ENCODE measurements around the gene HNRNPF.
"Not testable (repeated sequence)": the region's sequence is repeated elsewhere in the genome, so short reads cannot be mapped to it uniquely, and the experiment has no call there.

The HNRNPF gene, protein sequence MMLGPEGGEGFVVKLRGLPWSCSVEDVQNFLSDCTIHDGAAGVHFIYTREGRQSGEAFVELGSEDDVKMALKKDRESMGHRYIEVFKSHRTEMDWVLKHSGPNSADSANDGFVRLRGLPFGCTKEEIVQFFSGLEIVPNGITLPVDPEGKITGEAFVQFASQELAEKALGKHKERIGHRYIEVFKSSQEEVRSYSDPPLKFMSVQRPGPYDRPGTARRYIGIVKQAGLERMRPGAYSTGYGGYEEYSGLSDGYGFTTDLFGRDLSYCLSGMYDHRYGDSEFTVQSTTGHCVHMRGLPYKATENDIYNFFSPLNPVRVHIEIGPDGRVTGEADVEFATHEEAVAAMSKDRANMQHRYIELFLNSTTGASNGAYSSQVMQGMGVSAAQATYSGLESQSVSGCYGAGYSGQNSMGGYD

DNA sequence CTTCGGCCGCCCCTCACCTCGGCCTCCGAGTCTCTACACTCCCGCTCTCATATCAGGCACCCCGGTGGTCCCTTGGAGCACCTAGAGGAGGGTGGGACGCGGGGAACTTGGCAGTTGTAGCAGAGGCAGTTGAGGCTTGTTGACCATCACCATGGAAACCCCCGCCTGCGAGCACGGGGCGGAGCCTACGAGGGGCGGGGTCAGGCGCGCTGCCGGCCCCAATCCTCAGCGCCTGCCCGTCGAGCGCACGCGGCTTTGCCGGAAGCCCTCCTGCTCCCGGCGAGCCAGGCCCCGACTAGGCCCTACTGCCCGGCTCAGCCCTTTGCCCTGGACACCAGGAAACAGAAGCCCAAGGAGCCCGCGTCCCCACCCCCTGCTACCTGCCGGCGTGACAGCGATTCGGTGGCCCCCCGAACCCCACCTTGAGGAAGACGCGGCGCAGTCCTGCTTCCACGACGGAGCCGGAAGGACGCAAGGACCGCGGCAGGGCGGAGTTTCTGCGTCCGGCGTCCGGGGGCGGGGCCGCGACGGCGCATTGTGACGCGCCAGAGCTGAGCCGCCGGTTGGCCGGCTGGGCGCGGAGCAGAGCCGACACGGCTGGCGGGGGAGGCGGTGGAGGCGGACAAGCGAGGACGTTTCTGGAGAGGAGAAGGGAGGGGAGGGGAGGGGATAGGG lies at the start of gene HNRNPF:
HNRNPF (minus strand) TSS at position 477 of the 675 bp plus-strand sequence. CDS start 21,302 bp downstream, outside the sequence.
- FAIRE-seq (peak; percentile 95), DNase-seq (ENCODE audit: insufficient read length, low spot score) (peak; percentile 73)

DNA sequence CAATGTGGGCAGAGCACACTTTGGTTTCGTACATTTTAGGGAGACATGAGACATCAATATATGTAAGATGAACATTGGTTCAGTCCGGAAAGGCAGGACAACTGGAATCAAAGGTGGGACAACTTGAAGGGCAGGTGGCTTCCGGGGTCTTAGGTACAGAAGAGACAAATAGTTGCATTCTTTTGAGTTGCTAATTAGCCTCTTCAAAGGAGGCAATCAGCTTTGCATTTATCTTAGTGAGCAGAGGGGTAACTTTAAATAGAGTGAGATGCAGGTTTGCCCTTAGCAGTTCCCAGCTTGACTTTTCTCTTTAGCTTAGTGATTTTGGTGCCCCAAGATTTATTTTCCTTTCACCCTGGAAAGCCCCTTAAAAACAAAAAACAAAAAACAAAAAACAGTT lies 49.2 kb upstream of the HNRNPF start:
- no peak for FAIRE-seq
- DNase-seq (ENCODE audit: insufficient read length, low spot score) = no peak

DNA sequence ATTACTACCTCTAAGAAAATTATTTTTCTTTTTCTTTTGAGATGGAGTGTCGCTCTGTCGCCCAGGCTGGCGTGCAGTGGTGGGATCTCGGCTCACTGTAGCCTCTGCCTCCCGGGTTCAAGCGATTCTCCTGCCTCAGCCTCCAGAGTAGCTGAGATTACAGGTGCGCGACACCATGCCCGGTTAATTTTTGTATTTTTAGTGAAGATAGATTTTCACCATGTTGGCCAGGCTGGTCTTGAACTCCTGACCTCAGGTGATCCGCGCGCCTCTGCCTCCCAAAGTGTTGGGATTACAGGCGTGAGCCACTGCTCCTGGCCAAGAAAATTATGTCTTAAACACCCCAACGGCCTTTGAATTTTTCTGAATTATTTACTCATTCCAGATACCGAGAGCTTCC lies 47.6 kb upstream of the HNRNPF start:
- FAIRE-seq; DNase-seq (ENCODE audit: insufficient read length, low spot score): not testable (repeated sequence)

DNA sequence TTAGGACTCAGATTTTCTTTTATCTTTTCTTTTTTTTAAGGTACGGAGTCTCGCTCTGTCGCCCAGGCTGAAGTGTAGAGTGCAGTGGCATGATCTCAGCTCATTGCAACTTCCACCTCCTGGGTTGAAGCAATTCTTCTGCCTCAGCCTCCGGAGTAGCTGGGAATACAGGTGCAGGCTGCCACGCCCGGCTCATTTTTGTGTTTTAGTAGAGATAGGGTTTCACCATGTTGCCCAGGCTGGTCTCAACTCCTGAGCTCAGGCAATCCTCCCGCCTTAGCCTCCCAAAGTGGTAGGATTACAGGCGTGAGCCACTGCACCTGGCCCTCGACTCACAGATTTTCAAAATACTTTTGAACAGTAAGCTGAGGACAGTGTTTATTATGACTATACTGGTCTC lies 45.0 kb upstream of the HNRNPF start:
- not testable (repeated sequence) for DNase-seq (ENCODE audit: insufficient read length, low spot score); FAIRE-seq

DNA sequence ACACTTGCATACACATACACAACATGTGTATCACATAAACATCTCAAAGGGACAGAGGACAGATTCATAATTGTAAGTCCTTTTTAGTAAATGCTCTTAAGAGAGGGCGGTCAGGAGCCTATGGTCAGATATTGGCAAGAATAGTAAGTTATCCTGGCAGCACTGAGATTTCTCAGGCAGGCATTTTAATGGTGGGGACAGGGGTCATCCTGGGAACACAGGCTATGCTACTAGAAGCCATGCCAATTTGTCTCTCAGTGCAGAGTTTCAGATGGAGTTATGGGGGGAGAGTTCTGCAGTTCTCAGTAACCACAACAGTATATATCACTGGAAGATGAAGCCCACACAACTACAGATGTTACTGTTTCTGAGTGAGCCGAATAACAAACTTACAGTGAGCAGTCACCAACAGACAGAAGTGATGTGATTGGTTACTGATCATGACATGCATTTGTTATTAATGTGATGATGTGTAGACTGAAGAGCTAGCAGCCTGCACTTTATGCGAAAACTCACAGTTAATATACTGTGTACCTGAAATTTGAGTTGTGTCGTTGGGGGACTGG lies 44.4 kb upstream of the HNRNPF start:
- FAIRE-seq = peak; percentile 86
- no peak for DNase-seq (ENCODE audit: insufficient read length, low spot score)

DNA sequence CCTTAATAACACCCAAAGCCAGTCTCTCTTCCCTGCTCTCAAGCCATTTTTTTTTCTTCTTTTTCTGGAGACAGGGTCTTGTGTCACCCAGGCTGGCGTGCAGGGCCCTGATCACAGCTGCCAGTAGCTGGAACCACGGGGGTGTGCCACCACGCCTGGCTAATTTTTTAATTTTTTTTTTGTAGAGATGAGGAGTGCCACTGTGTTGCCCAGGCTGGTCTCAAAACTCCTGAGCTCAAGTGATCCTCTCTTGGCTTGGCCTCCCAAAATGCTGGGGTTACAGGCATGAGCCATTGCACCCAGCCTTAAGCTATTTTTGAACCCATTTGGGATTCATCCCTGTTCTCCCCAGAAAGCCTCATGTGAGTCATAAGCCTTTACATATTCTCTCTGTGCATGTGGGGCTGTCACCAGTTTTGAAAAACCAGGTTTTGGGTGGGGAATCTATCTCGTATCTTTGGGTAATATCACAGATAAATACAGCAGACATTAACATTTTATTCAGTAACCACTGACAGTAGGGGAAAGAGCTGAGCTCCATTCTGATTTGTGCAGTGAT lies 43.4 kb upstream of the HNRNPF start:
- DNase-seq (ENCODE audit: insufficient read length, low spot score) (no peak), FAIRE-seq (peak; percentile 88)

DNA sequence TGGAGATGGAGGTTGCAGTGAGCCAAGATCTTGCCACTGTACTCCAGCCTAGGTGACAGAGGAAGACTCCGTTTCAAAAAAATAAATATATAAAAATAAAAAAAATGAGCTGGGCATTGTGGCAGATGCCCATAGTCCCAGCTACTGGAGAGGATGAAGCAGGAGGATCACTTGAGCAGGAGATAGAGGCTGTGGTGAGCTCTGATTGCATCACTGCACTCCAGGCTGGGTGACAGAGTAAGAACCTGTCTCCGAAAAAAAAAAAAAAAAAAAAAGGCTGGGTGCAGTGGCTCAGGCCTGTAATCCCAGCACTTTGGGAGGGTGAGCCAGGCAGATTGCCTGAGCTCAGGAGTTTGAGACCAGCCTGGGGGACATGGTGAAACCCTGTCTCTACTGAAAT lies 39.8 kb upstream of the HNRNPF start:
- FAIRE-seq (no peak), DNase-seq (ENCODE audit: insufficient read length, low spot score) (no peak)

DNA sequence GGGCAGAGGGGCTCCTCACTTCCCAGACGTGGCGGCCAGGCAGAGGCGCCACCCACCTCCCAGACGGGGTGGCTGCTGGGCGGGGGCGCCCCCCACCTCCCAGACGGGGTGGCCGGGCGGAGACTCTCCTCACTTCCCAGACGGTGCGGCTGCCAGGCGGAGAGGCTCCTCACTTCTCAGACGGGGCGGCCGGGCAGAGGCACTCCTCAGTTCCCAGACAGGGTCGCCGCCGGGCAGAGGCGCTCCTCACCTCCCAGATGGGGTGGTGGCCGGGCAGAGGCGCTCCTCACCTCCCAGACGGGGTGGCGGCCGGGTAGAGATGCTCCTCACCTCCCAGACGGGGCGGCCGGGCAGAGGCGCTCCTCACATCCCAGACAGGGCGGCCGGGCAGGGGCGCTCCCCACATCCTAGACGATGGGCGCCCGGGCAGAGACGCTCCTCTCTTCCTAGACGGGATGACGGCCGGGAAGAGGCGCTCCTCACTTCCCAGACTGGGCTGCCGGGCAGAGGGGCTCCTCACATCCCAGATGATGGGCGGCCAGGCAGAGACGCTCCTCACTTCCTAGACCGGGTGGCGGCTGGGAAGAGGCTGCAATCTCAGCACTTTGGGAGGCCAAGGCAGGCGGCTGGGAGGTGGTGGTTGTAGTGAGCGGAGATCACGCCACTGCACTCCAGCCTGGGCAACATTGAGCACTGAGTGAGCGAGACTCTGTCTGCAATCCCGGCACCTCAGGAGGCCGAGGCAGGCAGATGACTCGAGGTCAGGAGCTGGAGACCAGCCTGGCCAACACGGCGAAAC lies 37.4 kb upstream of the HNRNPF start:
- not testable (repeated sequence) for FAIRE-seq; DNase-seq (ENCODE audit: insufficient read length, low spot score)

DNA sequence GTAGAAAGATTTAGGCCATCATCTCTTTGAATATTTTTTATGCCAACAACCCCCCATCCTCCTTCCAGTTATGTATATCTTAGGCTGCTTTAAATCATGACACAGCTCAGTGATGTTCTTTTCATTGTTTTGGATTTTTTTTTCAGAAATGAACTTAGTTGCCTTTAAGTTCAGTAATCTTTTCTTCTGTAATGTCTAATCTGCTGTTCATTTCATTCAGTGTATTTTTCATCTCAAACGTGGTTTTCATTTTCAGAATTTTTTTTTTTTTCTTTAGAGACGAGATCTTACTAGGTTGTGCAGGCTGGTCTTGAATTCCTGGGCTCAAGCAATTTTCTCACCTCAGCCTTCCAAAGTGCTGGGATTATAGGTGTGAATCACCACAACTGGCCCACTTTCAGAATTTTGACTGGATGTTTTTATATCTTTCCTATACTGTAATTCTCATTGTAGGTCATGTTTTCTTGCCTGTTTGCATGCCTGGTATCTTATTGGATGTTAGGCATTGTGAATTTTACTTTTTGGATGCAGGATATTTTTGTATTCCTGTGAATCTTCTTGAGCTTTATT lies 36.0 kb upstream of the HNRNPF start:
- FAIRE-seq = no peak
- no peak for DNase-seq (ENCODE audit: insufficient read length, low spot score)

DNA sequence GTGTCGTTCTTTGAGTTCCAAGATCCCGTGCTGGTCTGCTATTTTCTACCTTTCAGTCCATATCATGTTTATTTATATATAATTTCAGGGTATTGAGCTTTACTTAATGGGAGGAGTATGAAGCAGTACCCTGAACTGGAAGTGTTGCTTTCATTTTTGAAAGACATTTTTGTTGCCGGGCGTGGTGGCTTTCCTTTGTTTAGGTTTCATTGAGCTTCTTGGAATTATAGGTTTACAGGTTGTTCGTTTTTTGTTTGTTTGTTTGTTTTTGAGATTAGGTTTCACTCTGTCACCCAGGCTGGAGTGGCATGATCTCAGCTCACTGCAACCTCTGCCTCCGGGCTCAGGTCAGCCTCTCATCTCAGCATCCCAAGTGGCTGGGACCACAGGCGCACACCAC lies 35.3 kb upstream of the HNRNPF start:
- no peak for FAIRE-seq
- no peak for DNase-seq (ENCODE audit: insufficient read length, low spot score)

DNA sequence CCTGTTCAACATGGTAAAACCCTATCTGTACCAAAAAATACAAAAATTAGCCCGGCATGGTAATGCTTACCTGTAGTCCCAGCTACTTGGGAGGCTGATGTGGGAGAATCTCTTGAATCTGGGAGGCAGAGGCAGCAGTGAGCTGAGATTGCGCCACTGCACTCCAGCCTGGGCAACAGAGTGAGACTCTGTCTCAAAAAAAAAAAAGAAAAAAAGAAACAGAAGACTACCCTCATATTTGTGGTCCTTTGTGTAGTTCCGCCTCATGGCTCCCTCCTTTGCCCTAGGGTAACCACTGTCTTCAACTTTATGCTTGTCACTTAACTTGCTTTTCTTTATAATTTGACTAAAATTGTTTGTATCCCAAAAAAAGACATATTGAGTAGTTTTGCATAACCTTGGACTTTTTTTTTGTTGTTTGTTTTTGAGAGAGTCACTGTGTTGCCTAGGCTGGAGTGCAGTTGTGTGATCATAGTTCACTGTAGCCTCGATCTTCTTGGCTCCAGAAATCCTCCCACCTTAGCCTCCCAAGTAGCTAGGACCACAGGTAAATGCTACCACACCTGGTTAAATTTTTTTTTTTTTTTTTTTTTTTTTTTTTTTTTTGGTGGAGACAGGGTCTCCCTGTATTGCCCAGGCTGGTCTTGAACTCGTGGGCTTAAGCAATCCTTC lies 31.6 kb upstream of the HNRNPF start:
- no peak for FAIRE-seq
- no peak for DNase-seq (ENCODE audit: insufficient read length, low spot score)

DNA sequence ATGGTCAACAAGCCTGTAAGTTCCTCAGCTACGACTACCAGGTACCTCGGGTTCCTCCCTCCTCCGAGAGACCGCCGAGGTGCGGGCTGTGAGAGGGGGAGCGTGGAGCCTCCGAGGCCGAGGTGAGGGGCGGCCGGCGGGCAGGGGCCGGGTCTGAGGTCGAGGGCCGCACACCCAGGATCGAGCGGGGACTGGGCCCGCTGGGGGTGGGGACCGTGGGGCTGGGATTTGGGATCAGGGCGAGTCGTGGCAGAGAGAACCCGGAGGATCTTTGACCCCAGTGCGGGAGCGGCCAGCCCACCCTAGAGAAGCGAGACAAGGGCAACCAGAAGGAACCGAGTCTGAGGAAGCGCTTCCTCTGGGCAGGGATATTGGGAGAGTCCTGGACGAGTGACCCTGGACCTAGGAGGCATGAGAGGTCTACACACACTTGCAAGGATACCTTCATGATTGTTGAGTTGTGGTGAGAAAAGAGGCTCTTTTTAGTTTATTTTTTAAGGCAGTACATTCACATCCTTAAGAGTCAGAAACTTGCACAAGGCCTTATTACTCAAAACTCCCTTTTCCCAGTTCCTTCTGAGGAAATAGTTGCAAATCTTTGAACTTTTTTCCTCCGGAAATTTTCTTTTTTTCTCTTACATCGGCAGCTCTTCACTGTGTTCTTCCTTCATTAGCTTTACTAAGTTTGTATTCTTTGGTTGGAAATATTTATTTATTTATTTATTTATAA lies 28.3 kb upstream of the HNRNPF start:
- FAIRE-seq = no peak
- no peak for DNase-seq (ENCODE audit: insufficient read length, low spot score)

DNA sequence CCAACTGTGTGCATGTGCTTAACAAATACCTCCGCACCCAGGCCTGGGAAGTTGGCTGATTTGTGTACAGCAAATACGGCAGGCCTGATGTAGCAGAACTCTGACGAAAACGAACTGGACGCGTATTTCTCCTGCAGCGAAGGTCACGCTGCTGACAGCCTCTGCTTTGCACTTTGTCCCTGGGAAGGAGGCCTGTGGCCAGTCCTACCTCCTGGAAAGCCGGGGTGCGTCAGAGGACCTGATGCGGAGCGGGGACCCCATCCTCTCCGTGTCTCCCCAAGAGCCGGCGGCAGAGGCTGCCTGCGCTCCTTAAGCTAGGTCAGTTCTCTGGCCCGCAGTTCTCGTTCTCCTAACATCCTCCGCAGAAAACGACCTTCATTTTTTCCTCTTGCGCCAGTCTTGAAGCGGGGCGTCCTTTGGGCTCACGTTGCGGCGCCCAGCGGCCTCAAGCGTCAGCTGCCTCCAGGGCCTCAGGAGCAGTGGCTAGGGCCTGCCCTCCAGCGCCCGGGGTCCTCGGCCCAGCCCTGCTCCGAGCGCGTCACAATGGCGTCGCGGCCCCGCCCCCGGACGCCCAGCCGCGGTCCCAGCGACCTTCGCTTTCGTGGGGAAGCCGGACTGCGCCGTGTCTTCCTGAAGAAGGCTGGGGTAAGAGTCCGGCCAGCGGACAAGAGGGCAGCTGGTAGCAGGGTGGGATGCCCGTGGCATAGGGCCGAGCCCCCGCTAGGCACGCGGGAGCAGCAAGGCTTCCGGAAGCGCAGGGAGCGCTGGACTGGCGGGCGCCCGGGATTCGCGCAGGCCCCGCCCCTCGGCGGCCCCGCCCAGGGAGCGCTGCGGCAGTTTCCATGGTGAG lies 27.5 kb upstream of the HNRNPF start, which contains the start of gene ZNF487:
ZNF487 (plus strand) TSS at position 821 of the 850 bp plus-strand sequence. CDS start 38,703 bp downstream, outside the sequence.
- peak; percentile 86 for DNase-seq (ENCODE audit: insufficient read length, low spot score)
- FAIRE-seq = peak; percentile 64

DNA sequence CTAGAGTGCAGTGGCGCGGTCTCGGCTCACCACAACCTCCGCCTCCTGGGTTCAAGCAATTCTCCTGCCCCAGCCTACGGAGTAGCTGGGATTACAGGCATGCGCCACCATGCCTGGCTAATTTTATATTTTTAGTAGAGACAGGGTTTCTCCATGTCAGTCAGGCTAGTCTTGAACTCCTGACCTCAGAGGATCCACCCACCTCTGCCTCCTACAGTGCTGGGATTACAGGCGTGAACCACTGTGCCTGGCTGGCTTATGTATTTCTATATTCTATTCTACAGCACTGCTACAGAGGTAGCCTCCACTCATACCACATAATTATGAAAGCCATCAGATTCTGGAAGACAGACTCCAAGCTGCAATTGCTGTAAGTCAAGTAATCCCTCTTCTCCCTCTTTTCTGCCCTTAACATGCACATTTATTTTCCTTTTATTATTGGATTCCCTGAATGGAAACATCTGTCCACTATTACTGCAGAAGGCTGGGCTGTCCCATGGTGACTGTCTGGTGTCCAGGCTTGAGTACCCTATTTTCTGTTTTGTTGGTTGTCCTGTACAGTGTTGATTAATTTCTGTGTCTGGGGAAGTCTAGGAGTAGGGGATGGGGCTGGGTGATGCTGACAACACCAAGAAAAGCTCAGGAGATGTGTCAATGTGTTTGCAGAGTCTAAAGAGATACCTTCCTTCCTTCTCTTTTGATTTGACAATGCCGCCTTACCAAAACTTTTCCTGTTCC lies 22.1 kb upstream of the HNRNPF start:
- FAIRE-seq = no peak
- DNase-seq (ENCODE audit: insufficient read length, low spot score) = no peak

DNA sequence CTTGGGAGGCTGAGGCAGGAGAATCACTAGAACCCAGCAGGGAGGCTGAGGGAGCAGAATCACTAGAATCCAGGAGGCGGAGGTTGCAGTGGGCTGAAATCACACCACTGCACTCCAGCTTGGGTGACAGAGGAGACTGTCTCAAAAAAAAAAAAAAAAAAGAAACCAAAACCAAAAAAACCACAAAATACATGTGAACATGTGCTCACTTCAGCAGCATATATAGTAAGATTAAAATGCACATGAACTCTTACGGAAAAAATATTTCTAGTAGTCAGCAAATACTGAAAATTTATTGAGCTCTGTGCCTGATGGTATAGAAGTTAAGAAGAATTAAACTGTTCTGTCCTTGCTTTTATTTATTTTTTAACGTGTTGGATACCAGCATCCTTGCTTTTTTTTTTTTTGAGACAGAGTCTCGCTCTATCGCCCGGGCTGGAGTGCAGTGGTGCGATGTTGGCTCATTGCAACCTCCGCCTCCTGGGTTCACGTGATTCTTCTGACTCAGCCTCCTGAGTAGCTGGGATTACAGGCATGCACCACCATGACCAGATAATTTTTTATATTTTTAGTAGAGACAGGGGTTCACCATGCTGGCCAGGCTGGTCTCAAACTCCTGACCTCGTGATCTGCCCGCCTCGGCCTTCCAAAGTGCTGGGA lies 18.3 kb upstream of the HNRNPF start:
- no peak for DNase-seq (ENCODE audit: insufficient read length, low spot score)
- FAIRE-seq = peak; percentile 45

DNA sequence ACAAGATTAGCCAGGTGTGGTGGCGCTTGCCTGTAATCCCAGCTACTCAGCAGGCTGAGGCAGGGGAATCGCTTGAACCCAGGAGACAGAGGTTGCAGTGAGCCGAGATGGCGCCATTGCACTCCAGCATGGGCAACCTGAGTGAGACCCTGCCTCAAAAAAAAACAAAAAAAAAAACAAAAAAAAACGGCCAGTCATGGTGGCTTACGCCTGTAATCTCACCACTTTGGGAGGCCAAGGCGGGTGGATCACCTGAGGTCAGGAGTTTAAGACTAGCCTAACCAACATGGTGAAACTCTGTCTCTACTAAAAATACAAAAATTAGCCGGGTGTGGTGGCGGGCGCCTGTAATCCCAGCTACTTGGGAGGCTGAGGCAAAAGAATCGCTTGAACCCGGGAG lies 17.5 kb upstream of the HNRNPF start:
- not testable (repeated sequence) for DNase-seq (ENCODE audit: insufficient read length, low spot score); FAIRE-seq

DNA sequence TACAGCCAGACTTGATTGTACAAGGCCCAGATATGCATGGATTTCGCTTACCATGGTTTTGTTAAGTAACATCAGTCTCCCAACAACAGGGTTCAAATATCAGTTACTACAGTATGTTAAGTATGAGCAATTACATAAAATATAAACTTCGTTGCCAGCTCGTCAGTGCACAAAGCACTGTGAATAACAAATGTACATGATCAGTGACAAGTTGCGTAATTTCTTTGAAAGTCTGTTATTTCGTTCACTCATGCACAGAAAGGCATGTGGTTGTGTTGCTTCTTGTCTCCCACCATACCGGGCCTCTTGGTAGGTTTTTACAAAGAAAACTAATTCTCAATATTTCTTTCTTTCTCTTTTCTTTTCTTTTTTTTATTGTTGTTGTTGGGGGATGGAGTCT lies 15.4 kb upstream of the HNRNPF start:
- no peak for DNase-seq (ENCODE audit: insufficient read length, low spot score)

More for the DNA sequence above, 15.4 kb upstream of the HNRNPF start:
- no peak for FAIRE-seq

Measured in GM19239 (cell line).